ENCODE measurements around the gene UBA5.

UBA5 gene

GRCh38 chr3:132645058-132645457, 15.1 kb upstream of the UBA5 start:
- Histone ChIP-seq H3K4me2 (ENCODE audit: low read length) (no peak overlapping the region), H3K9me3 (ENCODE audit: control insufficient read depth, low read length) (no peaks in the 10 kb centered on the region), H3K27me3 (ENCODE audit: control insufficient read depth, insufficient read depth, low read length) (no peaks in the 10 kb centered on the region), H3K4me3 (ENCODE audit: low read depth, low read length) (no peak overlapping the region), H3K9ac (no peak overlapping the region), H3K4me1 (no peaks in the 10 kb centered on the region), H3K79me2 (peaks cover 3% of the 10 kb centered on the region), H3K27ac (no peak overlapping the region), H2AFZ (no peak overlapping the region), H3K36me3 (ENCODE audit: control insufficient read depth, insufficient read depth, low read length) (no peaks in the 10 kb centered on the region)
- TF ChIP-seq CTCF (IDR thresholded peaks at IDR 0.05) = no peak

- Histone ChIP-seq H3K4me1 (peaks cover 11% of the 10 kb centered on the region), H3K9ac (no peak overlapping the region), H3K4me2 (ENCODE audit: low read length) (no peak overlapping the region), H3K27ac (no peak overlapping the region), H3K9me3 (ENCODE audit: control insufficient read depth, low read length) (no peaks in the 10 kb centered on the region), H3K36me3 (ENCODE audit: control insufficient read depth, insufficient read depth, low read length) (no peaks in the 10 kb centered on the region), H2AFZ (no peak overlapping the region), H3K4me3 (ENCODE audit: low read depth, low read length) (no peak overlapping the region), H3K79me2 (peaks cover 12% of the 10 kb centered on the region), H3K27me3 (ENCODE audit: control insufficient read depth, insufficient read depth, low read length) (no peaks in the 10 kb centered on the region)
- TF ChIP-seq CTCF (IDR thresholded peaks at IDR 0.05) = no peak
These were observed 10.0 kb upstream of the UBA5 start for GRCh38 chr3:132650153-132650552.

- Histone ChIP-seq H3K27ac (no peak overlapping the region), H3K36me3 (ENCODE audit: control insufficient read depth, insufficient read depth, low read length) (no peaks in the 10 kb centered on the region), H3K27me3 (ENCODE audit: control insufficient read depth, insufficient read depth, low read length) (no peaks in the 10 kb centered on the region), H3K4me3 (ENCODE audit: low read depth, low read length) (no peak overlapping the region), H3K9me3 (ENCODE audit: control insufficient read depth, low read length) (no peaks in the 10 kb centered on the region), H2AFZ (no peak overlapping the region), H3K9ac (no peak overlapping the region), H3K79me2 (peaks cover 19% of the 10 kb centered on the region), H3K4me1 (peaks cover 11% of the 10 kb centered on the region), H3K4me2 (ENCODE audit: low read length) (no peak overlapping the region)
- TF ChIP-seq CTCF (IDR thresholded peaks at IDR 0.05) = no peak
These were observed 7.4 kb upstream of the UBA5 start for GRCh38 chr3:132652640-132653270.

- no peaks in the 10 kb centered on the region for H3K27me3 ChIP-seq (ENCODE audit: control insufficient read depth, insufficient read depth, low read length)
- H3K27ac ChIP-seq = no peak overlapping the region
- H3K79me2 ChIP-seq = peaks cover 26% of the 10 kb centered on the region
- no peaks in the 10 kb centered on the region for H3K36me3 ChIP-seq (ENCODE audit: control insufficient read depth, insufficient read depth, low read length)
- H3K4me1 ChIP-seq = peaks cover 11% of the 10 kb centered on the region
- no peak overlapping the region for H3K4me2 ChIP-seq (ENCODE audit: low read length)
- H3K9me3 ChIP-seq (ENCODE audit: control insufficient read depth, low read length) = no peaks in the 10 kb centered on the region
- no peak overlapping the region for H3K4me3 ChIP-seq (ENCODE audit: low read depth, low read length)
- no peak overlapping the region for H3K9ac ChIP-seq
- no peak for TF ChIP-seq CTCF (IDR thresholded peaks at IDR 0.05)
- H2AFZ ChIP-seq = no peak overlapping the region
These were observed 5.9 kb upstream of the UBA5 start for GRCh38 chr3:132654190-132654589.

- no peak overlapping the region for H3K9ac ChIP-seq
- H3K4me1 ChIP-seq = peaks cover 11% of the 10 kb centered on the region
- no peak overlapping the region for H2AFZ ChIP-seq
- no peaks in the 10 kb centered on the region for H3K36me3 ChIP-seq (ENCODE audit: control insufficient read depth, insufficient read depth, low read length)
- no peaks in the 10 kb centered on the region for H3K9me3 ChIP-seq (ENCODE audit: control insufficient read depth, low read length)
- peaks cover 27% of the 10 kb centered on the region for H3K79me2 ChIP-seq
- no peak overlapping the region for H3K4me2 ChIP-seq (ENCODE audit: low read length)
- no peak for TF ChIP-seq CTCF (IDR thresholded peaks at IDR 0.05)
- no peaks in the 10 kb centered on the region for H3K27me3 ChIP-seq (ENCODE audit: control insufficient read depth, insufficient read depth, low read length)
- H3K27ac ChIP-seq = no peak overlapping the region
- H3K4me3 ChIP-seq (ENCODE audit: low read depth, low read length) = no peak overlapping the region
These were observed 5.4 kb upstream of the UBA5 start for GRCh38 chr3:132654721-132655120.
